ENCODE results near the gene NUP98.

DNA sequence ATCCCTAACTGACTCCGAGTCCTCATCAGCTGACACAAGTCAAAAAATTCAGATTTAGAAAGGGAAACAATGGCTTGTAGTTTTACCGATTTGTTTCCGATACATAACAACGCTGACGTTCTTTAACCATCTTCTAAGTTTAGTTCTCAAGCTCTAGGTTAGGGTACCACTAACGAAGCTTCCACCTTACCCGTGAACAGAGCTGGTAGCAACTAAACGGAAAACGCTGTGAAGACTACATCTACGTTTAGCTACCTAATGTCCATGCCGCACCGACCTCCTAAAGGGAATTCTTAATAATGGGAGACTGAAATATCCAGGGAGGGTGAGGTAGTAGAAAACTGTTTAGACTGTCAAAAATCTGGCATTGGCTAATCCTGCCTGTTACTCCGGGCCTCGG lies 1.0 kb downstream of the NUP98 start:
- TF ChIP-seq, protein P1, sequence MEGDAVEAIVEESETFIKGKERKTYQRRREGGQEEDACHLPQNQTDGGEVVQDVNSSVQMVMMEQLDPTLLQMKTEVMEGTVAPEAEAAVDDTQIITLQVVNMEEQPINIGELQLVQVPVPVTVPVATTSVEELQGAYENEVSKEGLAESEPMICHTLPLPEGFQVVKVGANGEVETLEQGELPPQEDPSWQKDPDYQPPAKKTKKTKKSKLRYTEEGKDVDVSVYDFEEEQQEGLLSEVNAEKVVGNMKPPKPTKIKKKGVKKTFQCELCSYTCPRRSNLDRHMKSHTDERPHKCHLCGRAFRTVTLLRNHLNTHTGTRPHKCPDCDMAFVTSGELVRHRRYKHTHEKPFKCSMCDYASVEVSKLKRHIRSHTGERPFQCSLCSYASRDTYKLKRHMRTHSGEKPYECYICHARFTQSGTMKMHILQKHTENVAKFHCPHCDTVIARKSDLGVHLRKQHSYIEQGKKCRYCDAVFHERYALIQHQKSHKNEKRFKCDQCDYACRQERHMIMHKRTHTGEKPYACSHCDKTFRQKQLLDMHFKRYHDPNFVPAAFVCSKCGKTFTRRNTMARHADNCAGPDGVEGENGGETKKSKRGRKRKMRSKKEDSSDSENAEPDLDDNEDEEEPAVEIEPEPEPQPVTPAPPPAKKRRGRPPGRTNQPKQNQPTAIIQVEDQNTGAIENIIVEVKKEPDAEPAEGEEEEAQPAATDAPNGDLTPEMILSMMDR (IDR thresholded peaks at IDR 0.05), result no peak
- TF ChIP-seq POLR2AphosphoS5 (IDR thresholded peaks at IDR 0.05), result no peak
